ENCODE results near the gene AFAP1. TPM values are rescaled to one million over a fixed set of nuclear protein-coding genes. Genes with fewer than 3 reads are reported as not detected.

Gene AFAP1
- total and polyA plus RNA-seq, 12 donors: 2.9 to 8.9 (median 5.8) TPM

DNA sequence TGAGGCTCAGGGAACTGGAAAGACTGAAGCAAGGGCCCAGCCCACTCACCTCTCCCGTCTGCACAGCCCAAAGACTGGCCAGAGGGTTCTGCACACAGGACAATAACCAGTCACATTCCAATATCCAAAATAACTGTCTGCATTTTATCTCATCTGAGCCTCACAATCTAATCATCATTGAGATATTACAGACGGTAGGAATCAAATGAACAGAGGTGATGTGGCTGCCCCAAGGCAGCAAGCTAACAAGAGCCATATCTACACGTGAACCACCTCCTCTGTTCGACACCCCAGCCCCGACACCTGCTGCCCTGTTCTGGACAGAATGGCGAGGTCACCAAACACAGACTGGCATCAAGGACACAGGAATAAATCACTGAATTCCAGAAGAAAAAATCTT, 60.5 kb downstream of the AFAP1 start:
- 75 to 76% methylated on average over 6 of the region's 6 CpGs for WGBS, 2 donors
- TF ChIP-seq, protein P1, sequence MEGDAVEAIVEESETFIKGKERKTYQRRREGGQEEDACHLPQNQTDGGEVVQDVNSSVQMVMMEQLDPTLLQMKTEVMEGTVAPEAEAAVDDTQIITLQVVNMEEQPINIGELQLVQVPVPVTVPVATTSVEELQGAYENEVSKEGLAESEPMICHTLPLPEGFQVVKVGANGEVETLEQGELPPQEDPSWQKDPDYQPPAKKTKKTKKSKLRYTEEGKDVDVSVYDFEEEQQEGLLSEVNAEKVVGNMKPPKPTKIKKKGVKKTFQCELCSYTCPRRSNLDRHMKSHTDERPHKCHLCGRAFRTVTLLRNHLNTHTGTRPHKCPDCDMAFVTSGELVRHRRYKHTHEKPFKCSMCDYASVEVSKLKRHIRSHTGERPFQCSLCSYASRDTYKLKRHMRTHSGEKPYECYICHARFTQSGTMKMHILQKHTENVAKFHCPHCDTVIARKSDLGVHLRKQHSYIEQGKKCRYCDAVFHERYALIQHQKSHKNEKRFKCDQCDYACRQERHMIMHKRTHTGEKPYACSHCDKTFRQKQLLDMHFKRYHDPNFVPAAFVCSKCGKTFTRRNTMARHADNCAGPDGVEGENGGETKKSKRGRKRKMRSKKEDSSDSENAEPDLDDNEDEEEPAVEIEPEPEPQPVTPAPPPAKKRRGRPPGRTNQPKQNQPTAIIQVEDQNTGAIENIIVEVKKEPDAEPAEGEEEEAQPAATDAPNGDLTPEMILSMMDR (IDR thresholded peaks at IDR 0.05): no peak
- Histone ChIP-seq H3K4me3 (no peak overlapping the region), H3K9me3 (peaks cover 0 to 3% (median 0%) of the 10 kb centered on the region in 11 donors), H3K27me3 (no peaks in the 10 kb centered on the region), H3K36me3 (no peaks in the 10 kb centered on the region), H3K27ac (peak overlapping the region in 1 of 10 donors; percentile 26), H3K4me1 (peaks cover 0 to 50% (median 34%) of the 10 kb centered on the region in 9 donors)
- no peak for DNase-seq
- no peak for ATAC-seq
- intact Hi-C loops (cut with DNase I): loop anchor here in 1 of 10 donors (10.0 kb wide), 1 partner anchor 106 kb away; no protein-coding TSS in a partner anchor

DNA sequence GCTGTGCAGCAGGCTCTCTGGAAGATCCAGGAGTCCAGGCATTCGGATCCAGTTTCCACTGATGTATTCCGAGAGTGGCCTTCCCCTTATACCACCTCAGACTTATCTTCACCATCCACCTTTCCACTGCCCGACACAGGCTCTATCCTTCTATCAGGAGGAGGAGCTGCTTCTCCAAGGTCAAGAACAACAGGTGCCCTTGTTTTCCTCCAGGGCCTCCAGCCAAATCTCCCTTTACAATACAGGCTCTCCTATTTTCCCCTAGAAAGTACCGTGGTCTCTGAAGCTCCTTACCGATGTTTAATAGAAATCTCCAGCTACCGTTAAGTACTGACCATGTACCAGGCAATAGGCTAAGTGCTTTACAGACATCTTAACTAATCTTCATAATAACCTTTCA, 61.3 kb downstream of the AFAP1 start:
- Histone ChIP-seq H3K9me3 (no peaks in the 10 kb centered on the region), H3K4me1 (peaks cover 0 to 50% (median 34%) of the 10 kb centered on the region in 9 donors), H3K27ac (peak overlapping the region in 1 of 10 donors; percentile 4), H3K27me3 (no peaks in the 10 kb centered on the region), H3K36me3 (no peaks in the 10 kb centered on the region), H3K4me3 (no peak overlapping the region)
- intact Hi-C loops (cut with DNase I): loop anchor here in 1 of 10 donors (10.0 kb wide), 1 partner anchor 106 kb away; no protein-coding TSS in a partner anchor
- TF ChIP-seq, protein P1 (IDR thresholded peaks at IDR 0.05): no peak
- DNase-seq: no peak
- 80 to 87% methylated on average over 6 of the region's 6 CpGs for WGBS, 2 donors
- peak in 2 of 8 donors; percentile 9 to 16 for ATAC-seq

DNA sequence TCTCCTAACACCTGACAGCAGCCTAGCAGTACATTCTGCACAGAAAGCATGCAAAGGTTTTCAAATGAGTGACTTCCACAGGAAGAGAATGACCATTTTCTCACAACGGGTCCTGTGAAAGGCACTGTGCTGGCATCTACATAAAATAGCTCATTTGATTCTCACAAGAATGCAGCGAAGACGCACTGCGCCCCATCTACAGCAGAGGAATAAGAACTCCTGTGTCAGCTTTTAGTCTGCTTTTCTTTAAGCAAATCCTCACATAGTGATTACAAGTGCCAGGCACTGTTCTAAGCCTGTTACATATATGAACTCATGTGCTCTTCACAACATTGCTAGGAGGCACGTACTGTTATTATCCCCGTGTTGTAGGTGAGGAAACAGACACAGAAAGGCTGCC, 62.5 kb downstream of the AFAP1 start:
- TF ChIP-seq, protein P1 (IDR thresholded peaks at IDR 0.05): no peak
- ATAC-seq (no peak), DNase-seq (no peak)
- H3K36me3 ChIP-seq: no peaks in the 10 kb centered on the region
- no peaks in the 10 kb centered on the region for H3K9me3 ChIP-seq
- WGBS, 2 donors: 83 to 84% methylated on average over 6 of the region's 6 CpGs
- H3K27ac ChIP-seq: peak overlapping the region in 2 of 10 donors; percentile 22 to 49
- H3K4me3 ChIP-seq: no peak overlapping the region
- H3K27me3 ChIP-seq: no peaks in the 10 kb centered on the region
- intact Hi-C loops (cut with DNase I): loop anchor here in 1 of 10 donors (10.0 kb wide), 1 partner anchor 108 kb away; no protein-coding TSS in a partner anchor
- H3K4me1 ChIP-seq: peaks cover 0 to 55% (median 40%) of the 10 kb centered on the region in 9 donors

DNA sequence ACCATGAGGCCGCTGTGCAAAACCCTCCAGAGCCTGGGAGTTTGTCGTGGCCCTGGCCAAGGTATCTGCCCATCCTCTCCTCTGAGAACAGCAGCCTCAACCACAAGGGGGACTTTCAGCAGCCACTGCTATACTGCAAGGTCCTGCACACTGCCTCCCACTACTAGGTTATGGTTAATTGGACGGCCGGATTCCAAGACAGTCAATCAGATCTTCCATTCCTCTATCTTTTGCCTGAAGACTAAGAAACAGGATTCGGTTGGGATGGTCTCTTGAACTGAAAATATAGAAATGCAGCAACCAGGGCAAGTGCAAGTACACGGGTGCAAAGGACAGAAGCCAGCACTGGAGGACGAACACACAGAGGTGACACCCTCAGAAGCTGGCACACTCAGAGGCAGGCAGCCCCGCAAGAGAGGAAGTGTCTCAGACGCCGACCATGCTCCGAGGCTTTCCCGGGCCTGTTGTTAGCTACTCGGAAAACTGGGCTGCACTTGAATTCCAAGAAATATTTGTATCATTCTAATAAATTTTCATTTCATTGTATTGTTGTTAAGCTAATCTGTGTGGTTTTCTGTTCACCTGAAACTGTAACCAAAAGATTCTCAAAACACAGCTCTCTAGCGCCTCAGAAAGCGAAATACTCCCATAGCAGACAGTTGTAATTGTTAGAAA, 63.3 kb downstream of the AFAP1 start:
- no peaks in the 10 kb centered on the region for H3K27me3 ChIP-seq
- no peaks in the 10 kb centered on the region for H3K9me3 ChIP-seq
- H3K36me3 ChIP-seq: no peaks in the 10 kb centered on the region
- ATAC-seq: peak in 7 of 8 donors; percentile 35 to 58 (median 46)
- peak overlapping the region in 1 of 10 donors; percentile 14 for H3K4me3 ChIP-seq
- H3K27ac ChIP-seq: peak overlapping the region in 4 of 10 donors; percentile 18 to 49 (median 21)
- no peak for DNase-seq
- WGBS, 2 donors: 33 to 40% methylated on average over 15 of the region's 15 CpGs
- peaks cover 0 to 61% (median 48%) of the 10 kb centered on the region in 9 donors for H3K4me1 ChIP-seq
- TF ChIP-seq, protein P1 (IDR thresholded peaks at IDR 0.05): peak in 3 of 9 donors; percentile 20 to 39 (median 25)
- intact Hi-C loops (cut with DNase I): loop anchor here in 1 of 10 donors (10.0 kb wide), 1 partner anchor 108 kb away; no protein-coding TSS in a partner anchor
